IMR-90 (cell line): ENCODE results near the gene TPPP3. TPM values are rescaled to one million over a fixed set of nuclear protein-coding genes. Genes with fewer than 3 reads are reported as not detected.

Experiments used
- ATAC-seq: fragments of 200-7000 bp; cut with Tn5 transposase; 2 replicates; pipeline ENCODE4 v1.9.1; 2020; ENCODE audit warnings: low read depth, mild to moderate bottlenecking, moderate library complexity
- BruUV-seq: library from RNA; stranded (reverse); fragments of 400-500 nt; replicated peaks from 2 replicates; lab custom pipeline; 2021; lab: Mats Ljungman, UMichigan
- CTCF ChIA-PET: fragments of 300-600 bp; formaldehyde crosslinking; extraction: SDS; loops from one replicate; lab custom pipeline; 2021; ENCODE audit warnings: antibody characterized with exemption; lab: Yijun Ruan, JAX
- POLR2A ChIA-PET: fragments of 300-600 bp; sonication (Branson Sonifier 250); formaldehyde crosslinking; loops from one replicate; lab custom pipeline; 2022; ENCODE audit warnings: antibody characterized with exemption; ENCODE audit not compliant: unreplicated experiment; lab: Charles Lee
- DNase-seq: peaks from one replicate; pipeline ENCODE4 v3.0.0; 2013
- H2AFZ ChIP-seq: replicated peaks from 2 replicates; pipeline ENCODE3; 2013; ENCODE audit warnings: low read length, mild to moderate bottlenecking; ENCODE audit not compliant: poor library complexity
- H2AK5ac ChIP-seq: 2 replicates; pipeline ENCODE4 v1.6.1; 2013; ENCODE audit warnings: low read depth, low read length, inconsistent platforms
- H2AK9ac ChIP-seq: replicated peaks from 2 replicates; pipeline ENCODE3; 2013; ENCODE audit warnings: mild to moderate bottlenecking, low read depth, low read length, moderate library complexity; ENCODE audit not compliant: poor library complexity
- H2BK120ac ChIP-seq: 2 replicates; pipeline ENCODE4 v1.6.1; 2013; ENCODE audit warnings: low read depth, low read length, inconsistent platforms
- H2BK15ac ChIP-seq: 3 replicates; pipeline ENCODE4 v1.6.1; 2013; ENCODE audit warnings: low read depth, low read length, inconsistent platforms
- H2BK20ac ChIP-seq: 2 replicates; pipeline ENCODE4 v1.6.1; 2013; ENCODE audit warnings: low read depth, mild to moderate bottlenecking, inconsistent platforms, low read length, moderate library complexity
- H2BK5ac ChIP-seq: 2 replicates; pipeline ENCODE4 v1.6.1; 2013; ENCODE audit warnings: mild to moderate bottlenecking, low read depth, low read length, inconsistent platforms; ENCODE audit not compliant: poor library complexity, severe bottlenecking
- H3K14ac ChIP-seq: replicated peaks from 2 replicates; pipeline ENCODE4 v1.6.1; 2013; ENCODE audit warnings: low read depth, low read length, inconsistent platforms
- H3K18ac ChIP-seq: 2 replicates; pipeline ENCODE4 v1.6.1; 2013; ENCODE audit warnings: low read depth, low read length, control low read depth
- H3K23ac ChIP-seq: 2 replicates; pipeline ENCODE4 v1.6.1; 2013; ENCODE audit warnings: low read depth, low read length, inconsistent platforms
- H3K27ac ChIP-seq: 2 replicates; pipeline ENCODE4 v1.5.1; 2013; ENCODE audit warnings: mild to moderate bottlenecking, control low read depth, low read length; ENCODE audit not compliant: insufficient read depth
- H3K27me3 ChIP-seq: 2 replicates; pipeline ENCODE4 v1.6.1; 2013; ENCODE audit warnings: low read length; ENCODE audit not compliant: control insufficient read depth, insufficient read depth
- H3K36me3 ChIP-seq: 2 replicates; pipeline ENCODE4 v1.6.1; 2013; ENCODE audit warnings: low read length, mixed read lengths; ENCODE audit not compliant: control insufficient read depth, insufficient read depth
- H3K4ac ChIP-seq: 2 replicates; pipeline ENCODE4 v1.6.1; 2013; ENCODE audit warnings: low read depth, low read length, inconsistent platforms
- H3K4me1 ChIP-seq: 2 replicates; pipeline ENCODE4 v1.6.1; 2013; ENCODE audit warnings: low read length, mixed read lengths; ENCODE audit not compliant: control insufficient read depth, insufficient read depth
- H3K4me2 ChIP-seq: 2 replicates; pipeline ENCODE4 v1.6.1; 2013; ENCODE audit warnings: low read depth, mild to moderate bottlenecking, control low read depth, low read length, moderate library complexity
- H3K4me3 ChIP-seq: 2 replicates; pipeline ENCODE4 v1.5.1; 2013; ENCODE audit warnings: low read depth, mild to moderate bottlenecking, control low read depth, low read length, moderate library complexity; ENCODE audit not compliant: insufficient read depth
- H3K56ac ChIP-seq: 2 replicates; pipeline ENCODE4 v1.6.1; 2013; ENCODE audit warnings: low read length, inconsistent platforms; ENCODE audit not compliant: insufficient read depth; ENCODE audit errors: extremely low read depth
- H3K79me1 ChIP-seq, 2 experiments: 2 replicates each; pipeline ENCODE4 v1.6.1; 2013; ENCODE audit warnings: low read length in 2 of 2, inconsistent platforms in 1 of 2, low read depth in 1 of 2
- H3K9ac ChIP-seq: 2 replicates; pipeline ENCODE4 v1.6.1; 2013; ENCODE audit warnings: low read depth, low read length, control low read depth
- H3K9me1 ChIP-seq: 2 replicates; pipeline ENCODE4 v1.6.1; 2013; ENCODE audit warnings: low read length, inconsistent platforms; ENCODE audit not compliant: insufficient read depth
- H3K9me3 ChIP-seq: 2 replicates; pipeline ENCODE4 v1.6.1; 2013; ENCODE audit warnings: low read length; ENCODE audit not compliant: control insufficient read depth, insufficient read depth
- H4K20me1 ChIP-seq: 2 replicates; pipeline ENCODE4 v1.6.1; 2013; ENCODE audit warnings: low read length, inconsistent platforms; ENCODE audit not compliant: insufficient read depth
- H4K5ac ChIP-seq: 2 replicates; pipeline ENCODE4 v1.6.1; 2013; ENCODE audit warnings: mild to moderate bottlenecking, low read depth, low read length, control low read depth
- H4K8ac ChIP-seq, 2 experiments: 2 replicates each; pipeline ENCODE4 v1.6.1; 2013; ENCODE audit warnings: low read depth in 2 of 2, low read length in 2 of 2, control low read depth in 1 of 2, inconsistent platforms in 1 of 2
- H4K91ac ChIP-seq: 2 replicates; pipeline ENCODE4 v1.6.1; 2013; ENCODE audit warnings: low read depth, low read length, inconsistent platforms; ENCODE audit not compliant: insufficient read depth
- BHLHE40 ChIP-seq: fragments of 150-350 bp; IDR thresholded peaks from 2 replicates; pipeline ENCODE4 v1.6.1; 2016; ENCODE audit warnings: mild to moderate bottlenecking, low read depth, low read length
- CHD1 ChIP-seq: IDR thresholded peaks from 2 replicates; pipeline ENCODE4 v1.6.1; 2012; ENCODE audit warnings: low read depth, low read length, improper control_type of control experiment
- FOS ChIP-seq: fragments of 150-350 bp; IDR thresholded peaks from 2 replicates; pipeline ENCODE4 v1.6.1; 2016; ENCODE audit warnings: low read depth, low read length
- MAFK ChIP-seq: IDR thresholded peaks from 2 replicates; pipeline ENCODE4 v1.6.1; 2012; ENCODE audit warnings: low read depth, low read length, improper control_type of control experiment
- MXI1 ChIP-seq: IDR thresholded peaks from 2 replicates; pipeline ENCODE4 v1.6.1; 2012; ENCODE audit warnings: low read depth, mild to moderate bottlenecking, low read length, moderate library complexity, borderline replicate concordance
- NFE2L2 ChIP-seq: fragments of 150-350 bp; IDR thresholded peaks from 2 replicates; pipeline ENCODE4 v1.6.1; 2016; ENCODE audit warnings: low read depth, mild to moderate bottlenecking, low read length
- POLR2A ChIP-seq: IDR thresholded peaks from 2 replicates; pipeline ENCODE4 v1.6.1; 2012; ENCODE audit warnings: mild to moderate bottlenecking, low read depth, low read length
- RAD21 ChIP-seq: IDR thresholded peaks from 2 replicates; pipeline ENCODE4 v1.6.1; 2012; ENCODE audit warnings: low read length, improper control_type of control experiment
- RCOR1 ChIP-seq: IDR thresholded peaks from 2 replicates; pipeline ENCODE4 v1.6.1; 2012; ENCODE audit warnings: mild to moderate bottlenecking, low read length, improper control_type of control experiment; ENCODE audit not compliant: insufficient replicate concordance
- SMC3 ChIP-seq: fragments of 150-350 bp; IDR thresholded peaks from 2 replicates; pipeline ENCODE4 v1.6.1; 2016; ENCODE audit warnings: low read depth, mild to moderate bottlenecking, antibody characterized with exemption, low read length, moderate library complexity
- USF2 ChIP-seq: fragments of 150-350 bp; IDR thresholded peaks from 2 replicates; pipeline ENCODE4 v1.6.1; 2017; ENCODE audit warnings: mild to moderate bottlenecking, antibody characterized with exemption, low read length, low read depth
- WGBS, 2 experiments: methylation state at CpG; one replicate each; pipeline versions ENCODE4 v1.1.5 to v1.1.7; 2013; ENCODE audit warnings: missing lambda C conversion rate in 2 of 2; ENCODE audit not compliant: insufficient read length in 1 of 2; ENCODE audit errors: extremely low coverage in 2 of 2; 5-methylcytosine and 5-hydroxymethylcytosine counted together
- dilution Hi-C: fragments of 300-500 bp; cut with HindIII; formaldehyde crosslinking; loops from one replicate; pipeline ENCODE4 v1.14.3; 2018; ENCODE audit warnings: low sequenced_read_pairs; ENCODE audit not compliant: unreplicated experiment
- in situ Hi-C: fragments of 300-500 bp; cut with MboI; formaldehyde crosslinking; loops from 3 replicates; pipeline ENCODE4 v1.14.3; 2019; ENCODE audit warnings: low sequenced_read_pairs, inconsistent platforms, mixed read lengths
- intact Hi-C: fragments of 100-400 bp; cut with micrococcal nuclease; formaldehyde crosslinking; loops from 2 replicates; pipeline ENCODE4 v1.10.0; 2022
- polyA plus RNA-seq, 3 experiments: library from polyadenylated mRNA; depleted of rRNA; stranded (reverse); fragments of >200 nt; gene quantifications; 2 replicates each; pipeline ENCODE4 v1.2.3, GENCODE V29; 2012; ENCODE audit warnings: low replicate concordance in 1 of 3
- total RNA-seq: library from RNA; depleted of rRNA; stranded (reverse); fragments of >200 nt; gene quantifications from 2 replicates; pipeline ENCODE4 v1.2.3, GENCODE V29; 2012
- TF ChIP-seq, protein P1 (sequence below): fragments of 150-350 bp; IDR thresholded peaks from 2 replicates; pipeline ENCODE4 v1.6.1; 2016; ENCODE audit warnings: low read depth, mild to moderate bottlenecking, low read length, moderate library complexity, borderline replicate concordance
- TF ChIP-seq, protein P2 (sequence below): conservative IDR thresholded peaks from 2 replicates; pipeline ENCODE4 v1.5.1; 2012; ENCODE audit warnings: mild to moderate bottlenecking, low read depth, low read length, improper control_type of control experiment

Gene TPPP3
- total and polyA plus RNA-seq, 2 of the 4 experiments (the other 2 are of a cell fraction): 0.54 to 2.4 TPM

DNA sequence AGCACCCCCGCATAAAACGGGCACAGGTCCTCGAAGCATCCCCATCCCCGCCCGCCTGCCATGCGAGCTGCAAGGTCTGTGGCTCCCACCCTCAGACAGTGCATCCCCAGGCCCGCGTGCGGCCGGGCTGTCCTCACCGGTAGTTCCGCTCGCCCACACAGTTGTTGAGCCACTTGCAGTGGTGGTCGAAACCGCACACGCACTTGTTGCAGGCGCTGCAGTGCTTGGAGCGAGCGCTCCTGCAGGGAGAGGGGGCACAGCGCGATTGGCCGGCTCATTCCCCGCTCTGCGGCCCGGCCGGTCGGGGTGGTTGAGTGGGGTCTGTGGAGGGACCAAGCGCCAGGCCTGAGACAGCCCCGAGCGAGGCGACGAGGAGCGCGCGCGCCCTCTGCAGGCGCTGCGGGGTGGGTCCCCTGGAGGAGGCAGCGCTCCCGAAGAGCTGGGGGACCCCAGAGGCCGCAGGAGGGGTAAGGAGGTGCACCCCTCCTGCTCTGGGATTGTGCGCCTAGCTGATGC, 6.0 kb upstream of the TPPP3 start:
- intact Hi-C loops: loop anchor here (2.0 kb wide), 1 partner anchor 138 kb away; no protein-coding TSS in a partner anchor
- Histone ChIP-seq H3K9ac (no peak overlapping the region), H4K91ac (no peak overlapping the region), H2AFZ (peak overlapping the region; percentile 53), H3K79me1 (no peaks in the 10 kb centered on the region; a peak in 1 of 4 replicates), H2BK120ac (no peak overlapping the region), H3K9me1 (no peaks in the 10 kb centered on the region), H3K9me3 (no peaks in the 10 kb centered on the region), H3K27ac (no peak overlapping the region), H3K27me3 (no peaks in the 10 kb centered on the region), H4K8ac (no peak overlapping the region), H2BK5ac (no peak overlapping the region), H3K18ac (no peak overlapping the region), H2BK15ac (no peak overlapping the region), H2AK5ac (0 out of 2 replicates have a peak overlapping the region, but pooled peaks have one; percentile 5), H3K36me3 (no peaks in the 10 kb centered on the region), H3K4ac (no peak overlapping the region), H2AK9ac (peak overlapping the region; percentile 15), H4K20me1 (no peaks in the 10 kb centered on the region), H3K56ac (no peak overlapping the region), H3K14ac (no peak overlapping the region), H3K4me2 (no peak overlapping the region), H3K4me3 (no peak overlapping the region), H4K5ac (no peak overlapping the region), H2BK20ac (no peak overlapping the region), H3K23ac (no peak overlapping the region), H3K4me1 (peaks cover 11% of the 10 kb centered on the region)
- ChIA-PET CTCF (interaction anchor here (0.6 to 1.3 kb wide), 13 partner anchors 8 to 390 kb away, joined by 3 to 7 read pairs (median 4); no protein-coding TSS in a partner anchor), POLR2A (no interaction called here)
- DNase-seq (no peak), ATAC-seq (peak; percentile 73)
- TF ChIP-seq, protein P1, sequence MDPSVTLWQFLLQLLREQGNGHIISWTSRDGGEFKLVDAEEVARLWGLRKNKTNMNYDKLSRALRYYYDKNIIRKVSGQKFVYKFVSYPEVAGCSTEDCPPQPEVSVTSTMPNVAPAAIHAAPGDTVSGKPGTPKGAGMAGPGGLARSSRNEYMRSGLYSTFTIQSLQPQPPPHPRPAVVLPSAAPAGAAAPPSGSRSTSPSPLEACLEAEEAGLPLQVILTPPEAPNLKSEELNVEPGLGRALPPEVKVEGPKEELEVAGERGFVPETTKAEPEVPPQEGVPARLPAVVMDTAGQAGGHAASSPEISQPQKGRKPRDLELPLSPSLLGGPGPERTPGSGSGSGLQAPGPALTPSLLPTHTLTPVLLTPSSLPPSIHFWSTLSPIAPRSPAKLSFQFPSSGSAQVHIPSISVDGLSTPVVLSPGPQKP: no peak
- TF ChIP-seq RAD21 (peak; percentile 63), SMC3 (peak; percentile 60), CHD1 (no peak), MAFK (no peak), RCOR1 (no peak), FOS (no peak), NFE2L2 (no peak), BHLHE40 (no peak), MXI1 (no peak), POLR2A (no peak), USF2 (no peak)
- TF ChIP-seq, protein P2, sequence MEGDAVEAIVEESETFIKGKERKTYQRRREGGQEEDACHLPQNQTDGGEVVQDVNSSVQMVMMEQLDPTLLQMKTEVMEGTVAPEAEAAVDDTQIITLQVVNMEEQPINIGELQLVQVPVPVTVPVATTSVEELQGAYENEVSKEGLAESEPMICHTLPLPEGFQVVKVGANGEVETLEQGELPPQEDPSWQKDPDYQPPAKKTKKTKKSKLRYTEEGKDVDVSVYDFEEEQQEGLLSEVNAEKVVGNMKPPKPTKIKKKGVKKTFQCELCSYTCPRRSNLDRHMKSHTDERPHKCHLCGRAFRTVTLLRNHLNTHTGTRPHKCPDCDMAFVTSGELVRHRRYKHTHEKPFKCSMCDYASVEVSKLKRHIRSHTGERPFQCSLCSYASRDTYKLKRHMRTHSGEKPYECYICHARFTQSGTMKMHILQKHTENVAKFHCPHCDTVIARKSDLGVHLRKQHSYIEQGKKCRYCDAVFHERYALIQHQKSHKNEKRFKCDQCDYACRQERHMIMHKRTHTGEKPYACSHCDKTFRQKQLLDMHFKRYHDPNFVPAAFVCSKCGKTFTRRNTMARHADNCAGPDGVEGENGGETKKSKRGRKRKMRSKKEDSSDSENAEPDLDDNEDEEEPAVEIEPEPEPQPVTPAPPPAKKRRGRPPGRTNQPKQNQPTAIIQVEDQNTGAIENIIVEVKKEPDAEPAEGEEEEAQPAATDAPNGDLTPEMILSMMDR: peak; percentile 61
- BruUV-seq: no TSS peak
- dilution Hi-C loops: no loop called here
- 35% methylated on average over 27 of the region's 42 CpGs; no CpG with 5 or more reads in 1 of the 2 experiments for WGBS, 2 experiments
- in situ Hi-C loops: no loop called here
